NCI-H524 treated with DMSO at 0.1 percent for 48 hours (cell line): ENCODE results near the gene MLST8.
A peak's percentile ranks its signal among the peaks of the same experiment; 100 is the strongest.

Experiments
- DNase-seq: peaks from one replicate; lab custom pipeline; 2025; lab: John Stamatoyannopoulos, UW

The MLST8 gene

DNA sequence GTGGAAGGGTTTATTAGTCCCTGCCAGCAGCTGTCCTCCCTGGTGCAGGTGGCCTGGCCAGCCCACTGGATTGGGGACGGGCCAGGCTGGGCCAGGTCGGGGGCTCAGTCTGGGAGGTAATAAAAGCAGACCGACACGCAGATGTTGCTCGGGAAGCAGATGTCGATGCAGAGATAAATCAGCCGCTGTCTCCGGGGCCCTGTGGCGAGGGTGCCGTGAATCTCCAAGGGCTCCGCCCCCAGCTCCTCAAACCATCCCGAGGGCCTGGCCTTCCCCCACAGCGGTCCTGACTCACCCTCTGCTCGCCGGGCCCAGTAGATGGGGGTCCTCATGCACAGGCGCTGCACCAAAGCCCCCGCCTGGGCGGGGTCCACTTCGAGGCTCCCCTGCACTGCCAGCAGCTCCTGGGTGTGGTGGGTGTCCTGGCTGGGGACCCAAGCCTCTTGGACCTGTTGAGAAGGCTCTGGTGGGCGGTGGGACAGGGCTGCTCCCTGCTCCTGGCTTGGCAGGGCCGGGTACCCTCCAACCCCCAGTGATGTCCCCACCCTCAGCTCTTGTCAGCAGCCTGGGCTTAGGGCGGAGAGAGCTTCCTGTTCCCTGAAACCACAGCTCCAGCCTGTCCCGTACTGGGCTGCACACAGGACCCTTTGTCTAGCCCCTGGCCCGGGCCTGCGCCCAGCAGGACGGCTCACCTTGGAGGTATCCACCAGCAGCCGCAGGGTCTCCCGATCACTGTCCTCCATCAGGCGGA, 4.2 kb downstream of the MLST8 start:
- no peak for DNase-seq

- no peak for DNase-seq
Observed at GRCh38 chr16:2210009-2210332, 4.7 kb downstream of the MLST8 start.

DNA sequence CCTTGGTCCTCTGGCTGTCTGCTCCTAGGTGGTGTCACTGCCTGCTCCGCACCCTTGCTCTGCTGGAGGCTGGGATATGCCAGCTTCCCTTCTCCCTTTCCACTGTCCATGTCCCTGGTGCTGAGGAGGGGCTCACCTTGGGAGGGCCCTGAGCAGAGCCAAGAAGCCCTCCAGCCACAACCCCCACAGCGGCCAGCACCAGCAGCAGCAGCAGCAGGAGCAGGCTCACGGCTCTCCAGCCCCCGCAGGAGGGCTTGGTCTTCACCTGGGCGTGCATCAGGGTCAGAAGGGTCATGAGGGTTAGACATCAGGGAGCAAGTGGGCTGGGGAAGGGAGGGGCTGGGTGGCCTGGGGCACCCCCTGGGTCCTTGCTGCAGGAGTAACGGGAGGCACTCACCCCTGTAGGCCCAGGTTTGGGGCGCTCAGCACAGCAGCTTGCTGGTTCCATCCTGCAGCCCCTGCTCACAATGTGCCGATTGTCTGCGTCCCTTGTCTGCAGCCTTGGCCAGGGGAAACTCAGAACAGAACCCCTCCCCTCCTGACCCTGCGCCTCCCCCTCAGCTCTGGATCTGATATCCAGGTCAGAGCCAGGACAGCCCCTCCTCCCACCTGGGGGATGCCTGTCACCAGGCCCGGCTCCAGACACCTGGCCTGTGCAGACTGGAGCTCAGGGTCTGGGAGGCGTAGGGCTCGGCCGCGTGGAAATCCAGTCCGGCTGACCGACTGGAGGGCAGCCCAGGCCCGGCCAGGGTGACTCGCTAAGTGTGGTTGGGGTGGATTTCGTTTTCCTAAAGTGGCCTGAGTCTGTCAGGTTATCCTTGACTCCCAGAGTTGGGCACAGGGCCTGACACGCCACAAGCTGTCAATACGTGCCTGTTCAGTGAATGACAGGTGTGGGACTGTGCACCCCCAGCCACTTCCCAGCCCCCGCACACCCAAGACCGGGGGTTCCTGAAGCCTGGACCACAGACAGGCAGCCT, 5.4 kb downstream of the MLST8 start, which contains the start of gene BRICD5:
BRICD5 (minus strand) TSS at position 478 of the 980 bp plus-strand sequence; CDS start at position 448, 30 bp downstream.
- DNase-seq = no peak

DNA sequence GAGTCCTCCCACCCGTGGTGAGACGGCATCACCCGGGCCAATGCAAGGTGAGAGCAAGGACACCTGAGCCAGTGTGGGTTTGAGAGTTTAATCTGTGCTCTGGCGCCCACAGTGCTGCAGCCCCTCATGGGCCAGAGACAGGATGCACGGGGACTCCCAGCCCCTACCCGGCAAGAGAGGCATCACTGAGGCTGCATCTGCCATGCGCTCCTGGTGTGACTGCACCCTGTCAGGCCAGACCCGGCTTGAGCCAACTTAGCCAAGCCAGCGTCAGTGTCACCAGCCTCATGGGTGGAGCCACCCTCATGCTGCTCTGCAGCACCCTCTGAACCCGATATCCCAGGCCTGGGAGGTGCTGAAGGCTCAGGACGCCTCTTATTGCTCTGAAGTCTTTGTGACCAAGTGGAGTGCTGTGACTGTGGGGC, 6.7 kb downstream of the MLST8 start:
- DNase-seq = no peak

GRCh38 chr16:2212362-2213324, 7.4 kb downstream of the MLST8 start:
- no peak for DNase-seq

- no peak for DNase-seq
Observed at GRCh38 chr16:2213817-2214718, 8.8 kb downstream of the MLST8 start.

GRCh38 chr16:2214719-2214968, 9.4 kb downstream of the MLST8 start, which contains the start of gene PGP:
Gene PGP (minus strand): TSS chr16:2214840. CDS start chr16:2214777, 63 bp downstream.
- no peak for DNase-seq

DNA sequence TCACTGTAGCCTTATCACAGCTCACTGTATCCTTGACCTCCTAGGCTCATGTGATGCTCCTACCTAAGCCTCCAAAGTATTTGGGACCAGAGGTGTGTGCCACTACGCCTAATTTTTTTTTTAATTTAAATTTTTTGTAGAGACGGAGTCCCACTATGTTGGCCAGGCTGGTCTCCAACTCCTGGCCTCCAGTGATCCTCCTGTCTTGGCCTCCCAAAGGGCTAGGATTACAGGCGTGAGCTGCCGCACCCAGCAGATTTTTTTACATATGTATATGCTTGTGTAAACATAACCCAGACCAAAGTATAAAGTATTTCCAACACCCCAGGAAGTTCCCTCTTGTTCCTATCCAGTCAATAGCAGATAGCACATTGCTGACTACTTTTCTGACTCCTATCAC, 11.1 kb downstream of the MLST8 start:
- DNase-seq = no peak

- peak; percentile 98 for DNase-seq
Observed at GRCh38 chr16:2223221-2223941, 18.1 kb downstream of the MLST8 start, which contains the start of gene E4F1. Gene E4F1 (plus strand): TSS chr16:2223591. CDS start chr16:2223614, 23 bp downstream.

DNA sequence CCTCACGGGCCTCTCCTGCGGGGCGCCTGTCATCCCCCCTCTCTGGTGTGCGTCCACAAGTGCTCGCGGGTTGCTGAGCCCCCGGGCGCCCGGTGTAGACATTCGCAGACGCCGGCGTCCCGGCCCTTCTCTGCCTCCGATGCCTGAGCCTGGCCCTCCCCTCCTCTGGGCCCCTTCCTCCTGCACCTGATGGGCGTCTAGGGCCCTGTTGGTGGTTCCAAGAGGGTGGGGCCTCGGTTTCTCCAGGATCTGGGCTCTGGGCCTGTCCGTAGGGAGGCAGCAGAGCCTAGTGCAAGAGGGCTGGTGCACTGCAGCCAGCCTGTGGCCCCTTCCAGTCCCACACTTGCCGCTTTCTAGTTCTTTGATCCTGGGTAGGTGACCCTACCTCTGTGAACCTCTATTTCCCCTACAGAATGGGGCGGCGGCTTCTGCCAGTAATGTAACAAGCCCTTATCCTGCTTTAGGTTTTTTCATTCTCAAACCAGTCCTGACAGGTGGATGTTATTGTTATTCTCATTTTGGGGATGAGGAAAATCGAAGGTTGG, 18.8 kb downstream of the MLST8 start:
- no peak for DNase-seq

- no peak for DNase-seq
Observed at GRCh38 chr16:2226245-2226793, 21.1 kb downstream of the MLST8 start.

- DNase-seq = no peak
Observed at GRCh38 chr16:2226918-2227317, 21.7 kb downstream of the MLST8 start.

- no peak for DNase-seq
Observed at GRCh38 chr16:2228161-2228824, 23.0 kb downstream of the MLST8 start.

DNA sequence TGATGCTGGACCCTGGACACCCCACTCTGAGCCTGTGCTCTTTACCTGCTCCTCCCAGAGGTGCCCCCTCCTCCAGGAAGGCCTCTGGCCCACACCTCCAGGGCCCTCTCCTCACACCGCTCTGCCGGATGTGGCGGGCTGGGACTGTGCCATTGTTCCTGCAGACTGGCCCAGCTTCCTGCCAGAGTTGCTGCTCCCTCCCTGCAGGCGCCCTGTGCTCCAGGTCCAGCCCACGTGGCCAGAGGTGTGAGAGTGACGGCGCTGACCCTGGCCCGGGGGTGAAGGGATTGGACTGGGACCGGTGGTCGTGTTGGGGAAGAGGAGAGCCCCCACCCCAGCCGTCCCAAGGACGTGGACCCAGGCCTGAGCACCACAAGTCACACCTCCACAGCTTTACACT, 23.8 kb downstream of the MLST8 start:
- no peak for DNase-seq

DNA sequence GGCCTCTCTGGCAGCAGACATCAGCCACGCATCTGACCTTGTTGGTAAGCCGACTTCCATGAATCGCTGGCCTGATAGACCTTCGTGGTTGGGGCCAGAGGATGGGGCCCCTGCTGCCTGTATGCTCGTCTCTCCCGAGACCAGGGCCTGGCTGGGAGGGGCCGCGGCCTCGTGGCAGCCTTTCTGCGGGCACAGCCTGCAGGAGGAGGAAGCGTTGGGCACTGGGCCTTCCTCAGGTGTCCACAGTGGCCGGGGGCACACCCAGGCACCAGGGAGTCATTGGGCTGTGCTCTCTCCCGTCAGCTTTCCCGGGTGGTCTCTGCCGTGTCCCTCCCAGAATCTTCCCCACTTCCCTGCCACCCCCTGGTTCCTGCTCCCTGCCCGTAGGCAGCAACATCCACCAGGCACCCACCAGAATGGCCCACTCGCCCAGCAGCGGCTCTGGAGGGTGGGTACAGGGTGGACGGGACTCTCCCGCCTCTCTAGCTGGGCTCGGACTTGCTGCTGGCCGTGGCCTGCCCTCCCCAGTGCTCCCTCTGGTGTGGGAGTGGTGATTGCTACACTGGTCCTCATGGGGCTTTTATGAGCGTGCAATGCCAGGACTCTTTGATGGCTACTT, 24.5 kb downstream of the MLST8 start:
- DNase-seq = no peak

- no peak for DNase-seq
Observed at GRCh38 chr16:2230376-2230775, 25.1 kb downstream of the MLST8 start.

DNA sequence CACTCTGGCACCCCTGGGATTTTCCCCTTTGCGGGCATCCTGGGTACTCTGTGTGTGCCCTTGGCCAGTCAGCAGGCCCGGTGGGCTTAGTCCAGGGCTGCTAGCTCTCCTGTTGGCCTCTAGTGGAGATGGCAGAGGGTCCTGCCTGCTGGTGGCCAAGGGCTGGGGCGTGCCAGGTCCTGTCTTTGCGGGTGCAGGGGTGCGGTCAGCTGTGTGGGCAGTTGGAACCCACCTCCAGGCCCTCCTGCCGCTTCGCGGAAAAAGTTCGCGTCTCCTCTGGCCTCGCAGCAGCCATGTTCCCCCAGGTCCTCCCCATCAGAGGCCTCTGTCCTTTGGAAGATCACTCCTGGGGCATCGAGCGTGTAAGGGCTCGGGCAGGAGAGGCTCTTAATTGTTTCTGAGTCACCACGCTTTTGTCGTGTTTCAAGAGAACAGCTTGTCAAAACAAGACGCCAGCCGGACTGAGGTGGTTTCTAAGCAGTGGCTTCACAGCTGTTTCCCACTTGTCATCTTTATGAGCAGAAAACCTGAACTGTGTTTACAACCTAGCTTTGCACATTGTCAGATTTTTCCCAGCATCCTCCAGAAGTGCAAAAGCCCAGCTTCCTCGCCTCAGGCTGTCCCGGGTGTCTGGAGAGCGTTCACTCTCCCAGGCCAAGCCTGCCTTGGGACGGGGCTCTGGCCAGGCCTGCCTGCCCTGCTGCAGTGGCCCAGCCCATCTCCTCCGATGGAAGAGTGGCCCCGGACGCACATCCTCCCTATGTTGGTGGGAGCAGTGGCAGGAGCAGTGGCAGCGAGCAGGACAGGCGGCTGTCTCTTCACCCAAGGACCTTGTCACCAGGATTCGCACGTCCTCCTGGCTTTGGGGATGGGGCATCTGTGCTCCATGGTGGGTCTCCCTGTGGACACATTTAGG, 26.0 kb downstream of the MLST8 start:
- DNase-seq = no peak
